ENCODE data around the gene GDPD5. TPM values are rescaled to one million over a fixed set of nuclear protein-coding genes. Genes with fewer than 3 reads are reported as not detected.

The GDPD5 gene
- total and polyA plus RNA-seq, 2 donors (not counting 1 experiment from before 2014, with no cell fraction given) = 2.5 to 3.1 TPM

- Histone ChIP-seq H3K36me3 (ENCODE audit: control insufficient read depth, insufficient read depth, low read length) (no peaks in the 10 kb centered on the region), H2AFZ (ENCODE audit: low read length) (no peak overlapping the region), H4K20me1 (ENCODE audit: control insufficient read depth, extremely low read depth, insufficient read depth, low read length) (no peaks in the 10 kb centered on the region), H3K9ac (ENCODE audit: insufficient read depth, low read length) (no peak overlapping the region), H3K4me2 (ENCODE audit: extremely low read depth, insufficient read depth, low read length) (no peak overlapping the region), H3K79me2 (ENCODE audit: control insufficient read depth, insufficient read depth, low read length) (no peaks in the 10 kb centered on the region), H3K4me3 (replicated peaks in 1 of 4; ENCODE audit: control extremely low read depth in 1 of 4, insufficient read depth in 1 of 4, low read depth in 3 of 4, low read length in 4 of 4) (no peak overlapping the region), H3K27ac (ENCODE audit: insufficient read depth, low read length) (no peak overlapping the region), H3K27me3 (ENCODE audit: control insufficient read depth, insufficient read depth, low read length) (peaks cover 7% of the 10 kb centered on the region), H3K9me3 (ENCODE audit: control insufficient read depth, insufficient read depth, low read depth, low read length) (no peaks in the 10 kb centered on the region), H3K4me1 (ENCODE audit: control insufficient read depth, extremely low read depth, insufficient read depth, low read length) (peaks cover 6% of the 10 kb centered on the region)
- DNase-seq (ENCODE audit: low read depth in 2 of 2) = no peak
- TF ChIP-seq EZH2 (IDR thresholded peaks at IDR 0.05; ENCODE audit: low read length, missing control alignments) = no peak
- no peak for TF ChIP-seq CTCF (conservative IDR thresholded peaks at IDR 0.05 in 1 of 2, IDR thresholded peaks at IDR 0.05 in 1 of 2; ENCODE audit: low read depth in 1 of 2, low read length in 2 of 2)
These were observed 57.9 kb downstream of the GDPD5 start for GRCh38 chr11:75467881-75468280.

GRCh38 chr11:75467311-75467710 is 58.4 kb downstream of the GDPD5 start:
- Histone ChIP-seq H3K4me2 (ENCODE audit: extremely low read depth, insufficient read depth, low read length) (no peak overlapping the region), H3K79me2 (ENCODE audit: control insufficient read depth, insufficient read depth, low read length) (no peaks in the 10 kb centered on the region), H2AFZ (ENCODE audit: low read length) (no peak overlapping the region), H3K9me3 (ENCODE audit: control insufficient read depth, insufficient read depth, low read depth, low read length) (no peaks in the 10 kb centered on the region), H3K27ac (ENCODE audit: insufficient read depth, low read length) (no peak overlapping the region), H3K4me1 (ENCODE audit: control insufficient read depth, extremely low read depth, insufficient read depth, low read length) (peaks cover 6% of the 10 kb centered on the region), H3K36me3 (ENCODE audit: control insufficient read depth, insufficient read depth, low read length) (no peaks in the 10 kb centered on the region), H3K27me3 (ENCODE audit: control insufficient read depth, insufficient read depth, low read length) (peaks cover 9% of the 10 kb centered on the region), H4K20me1 (ENCODE audit: control insufficient read depth, extremely low read depth, insufficient read depth, low read length) (no peaks in the 10 kb centered on the region), H3K9ac (ENCODE audit: insufficient read depth, low read length) (no peak overlapping the region), H3K4me3 (replicated peaks in 1 of 4; ENCODE audit: control extremely low read depth in 1 of 4, insufficient read depth in 1 of 4, low read depth in 3 of 4, low read length in 4 of 4) (no peak overlapping the region)
- TF ChIP-seq CTCF (conservative IDR thresholded peaks at IDR 0.05 in 1 of 2, IDR thresholded peaks at IDR 0.05 in 1 of 2; ENCODE audit: low read depth in 1 of 2, low read length in 2 of 2) = no peak
- no peak for TF ChIP-seq EZH2 (IDR thresholded peaks at IDR 0.05; ENCODE audit: low read length, missing control alignments)
- DNase-seq (ENCODE audit: low read depth in 2 of 2) = no peak

GRCh38 chr11:75465701-75466531 is 59.8 kb downstream of the GDPD5 start:
- Histone ChIP-seq H2AFZ (ENCODE audit: low read length) (no peak overlapping the region), H3K4me3 (replicated peaks in 1 of 4; ENCODE audit: control extremely low read depth in 1 of 4, insufficient read depth in 1 of 4, low read depth in 3 of 4, low read length in 4 of 4) (no peak overlapping the region), H3K9me3 (ENCODE audit: control insufficient read depth, insufficient read depth, low read depth, low read length) (no peaks in the 10 kb centered on the region), H3K9ac (ENCODE audit: insufficient read depth, low read length) (no peak overlapping the region), H3K27me3 (ENCODE audit: control insufficient read depth, insufficient read depth, low read length) (peaks cover 10% of the 10 kb centered on the region), H3K36me3 (ENCODE audit: control insufficient read depth, insufficient read depth, low read length) (no peaks in the 10 kb centered on the region), H4K20me1 (ENCODE audit: control insufficient read depth, extremely low read depth, insufficient read depth, low read length) (no peaks in the 10 kb centered on the region), H3K27ac (ENCODE audit: insufficient read depth, low read length) (no peak overlapping the region), H3K4me2 (ENCODE audit: extremely low read depth, insufficient read depth, low read length) (no peak overlapping the region), H3K79me2 (ENCODE audit: control insufficient read depth, insufficient read depth, low read length) (no peaks in the 10 kb centered on the region), H3K4me1 (ENCODE audit: control insufficient read depth, extremely low read depth, insufficient read depth, low read length) (peaks cover 6% of the 10 kb centered on the region)
- peak in 1 of 2 donors; percentile 70 for DNase-seq (ENCODE audit: low read depth in 2 of 2)
- TF ChIP-seq CTCF (conservative IDR thresholded peaks at IDR 0.05 in 1 of 2, IDR thresholded peaks at IDR 0.05 in 1 of 2; ENCODE audit: low read depth in 1 of 2, low read length in 2 of 2) (no peak), EZH2 (IDR thresholded peaks at IDR 0.05; ENCODE audit: low read length, missing control alignments) (no peak)

All from fibroblast of lung (primary cell).